Naive B cell (primary cell): ENCODE measurements around the gene ACVRL1. TPM values are rescaled to one million over a fixed set of nuclear protein-coding genes. Genes with fewer than 3 reads are reported as not detected.

Experiments
- ATAC-seq, 2 donors: fragments of 150-1000 bp; cut with Tn5 transposase; 2 replicates each; pipeline ENCODE4 v1.10.0; 2021; ENCODE audit warnings: low read depth in 2 of 2, mild to moderate bottlenecking in 2 of 2, moderate library complexity in 2 of 2
- DNase-seq: peaks from one replicate; pipeline ENCODE4 v3.0.0; 2022
- H3K27ac Mint-ChIP-seq, 6 donors: one replicate each; pipeline ENCODE4 v1.8.0; 2020 to 2022; ENCODE audit warnings: mild to moderate bottlenecking in 6 of 6, mixed read lengths in 6 of 6, moderate library complexity in 5 of 6, inconsistent platforms in 2 of 6
- H3K27me3 Mint-ChIP-seq, 3 donors: one replicate each; pipeline ENCODE4 v1.8.0; 2021 to 2022; ENCODE audit warnings: mixed read lengths in 3 of 3, mild to moderate bottlenecking in 1 of 3
- H3K36me3 Mint-ChIP-seq, 2 donors: one replicate each; pipeline ENCODE4 v1.8.0; 2020 to 2022; ENCODE audit warnings: mixed read lengths in 2 of 2, inconsistent platforms in 1 of 2, mild to moderate bottlenecking in 1 of 2
- H3K4me1 Mint-ChIP-seq, 3 donors: one replicate each; pipeline ENCODE4 v1.8.0; 2020 to 2022; ENCODE audit warnings: mixed read lengths in 3 of 3, inconsistent platforms in 1 of 3, mild to moderate bottlenecking in 1 of 3, moderate library complexity in 1 of 3
- H3K4me3 Mint-ChIP-seq, 8 donors: one replicate each; pipeline ENCODE4 v1.8.0; 2020 to 2022; ENCODE audit warnings: mild to moderate bottlenecking in 8 of 8, mixed read lengths in 8 of 8, moderate library complexity in 8 of 8, inconsistent platforms in 2 of 8
- H3K9me3 Mint-ChIP-seq, 7 donors: one replicate each; pipeline ENCODE4 v1.8.0; 2020 to 2022; ENCODE audit warnings: mixed read lengths in 7 of 7, mild to moderate bottlenecking in 5 of 7, inconsistent platforms in 2 of 7, moderate library complexity in 1 of 7
- polyA plus RNA-seq, 6 donors: library from polyadenylated mRNA; unstranded; fragments of 300-500 nt; fragmentation: Illumina TruSeq; gene quantifications; one replicate each; pipeline ENCODE4 v1.2.3, GENCODE V29; 2021; ENCODE audit warnings: low read depth in 6 of 6

ACVRL1 gene
- polyA plus RNA-seq, 6 donors from 2014 or later: not detected

GRCh38 chr12:51868821-51869495 is 38.3 kb upstream of the ACVRL1 start:
- Mint-ChIP-seq H3K9me3 (no peaks in the 10 kb centered on the region), H3K4me3 (peak overlapping the region in 7 of 8 donors; percentile 58 to 86 (median 75)), H3K27me3 (peaks cover 52 to 86% (median 77%) of the 10 kb centered on the region in 3 donors), H3K27ac (no peak overlapping the region), H3K4me1 (peaks cover 19 to 34% (median 27%) of the 10 kb centered on the region in 3 donors), H3K36me3 (no peaks in the 10 kb centered on the region)
- ATAC-seq (peak in 1 of 2 donors; percentile 24), DNase-seq (no peak)

- ATAC-seq (no peak), DNase-seq (no peak)
- H3K27ac Mint-ChIP-seq: no peak overlapping the region
- peaks cover 51 to 89% (median 79%) of the 10 kb centered on the region in 3 donors for H3K27me3 Mint-ChIP-seq
- no peaks in the 10 kb centered on the region for H3K36me3 Mint-ChIP-seq
- peaks cover 19 to 32% (median 27%) of the 10 kb centered on the region in 3 donors for H3K4me1 Mint-ChIP-seq
- H3K9me3 Mint-ChIP-seq: no peaks in the 10 kb centered on the region
- peak overlapping the region in 4 of 8 donors; percentile 13 to 80 (median 42) for H3K4me3 Mint-ChIP-seq
Measured at GRCh38 chr12:51869496-51869865, 37.8 kb upstream of the ACVRL1 start.

GRCh38 chr12:51869931-51870330 is 37.4 kb upstream of the ACVRL1 start:
- no peak for ATAC-seq
- peaks cover 19 to 27% (median 27%) of the 10 kb centered on the region in 3 donors for H3K4me1 Mint-ChIP-seq
- no peak for DNase-seq
- no peaks in the 10 kb centered on the region for H3K36me3 Mint-ChIP-seq
- H3K9me3 Mint-ChIP-seq: no peaks in the 10 kb centered on the region
- no peak overlapping the region for H3K27ac Mint-ChIP-seq
- H3K27me3 Mint-ChIP-seq: peaks cover 47 to 85% (median 76%) of the 10 kb centered on the region in 3 donors
- H3K4me3 Mint-ChIP-seq: peak overlapping the region in 6 of 8 donors; percentile 31 to 80 (median 52)

GRCh38 chr12:51870504-51870903 is 36.8 kb upstream of the ACVRL1 start:
- H3K27me3 Mint-ChIP-seq: peaks cover 47 to 79% (median 76%) of the 10 kb centered on the region in 3 donors
- no peaks in the 10 kb centered on the region for H3K36me3 Mint-ChIP-seq
- peak overlapping the region in 1 of 6 donors; percentile 52 for H3K27ac Mint-ChIP-seq
- no peaks in the 10 kb centered on the region for H3K9me3 Mint-ChIP-seq
- peak overlapping the region in 2 of 8 donors; percentile 3 to 31 for H3K4me3 Mint-ChIP-seq
- ATAC-seq: no peak
- peaks cover 22 to 31% (median 27%) of the 10 kb centered on the region in 3 donors for H3K4me1 Mint-ChIP-seq
- DNase-seq: no peak

- Mint-ChIP-seq H3K4me3 (no peak overlapping the region), H3K36me3 (no peaks in the 10 kb centered on the region), H3K4me1 (peaks cover 22 to 31% (median 27%) of the 10 kb centered on the region in 3 donors), H3K27me3 (peaks cover 47 to 73% (median 70%) of the 10 kb centered on the region in 3 donors), H3K9me3 (no peaks in the 10 kb centered on the region), H3K27ac (no peak overlapping the region)
- ATAC-seq: peak; percentile 65 to 72
- DNase-seq: no peak
Measured at GRCh38 chr12:51871126-51871525, 36.2 kb upstream of the ACVRL1 start.

- no peaks in the 10 kb centered on the region for H3K36me3 Mint-ChIP-seq
- no peak overlapping the region for H3K4me3 Mint-ChIP-seq
- DNase-seq (no peak), ATAC-seq (no peak)
- no peaks in the 10 kb centered on the region for H3K9me3 Mint-ChIP-seq
- H3K27me3 Mint-ChIP-seq: peaks cover 45 to 66% (median 65%) of the 10 kb centered on the region in 3 donors
- peak overlapping the region in 1 of 6 donors; percentile 70 for H3K27ac Mint-ChIP-seq
- H3K4me1 Mint-ChIP-seq: peaks cover 22 to 31% (median 27%) of the 10 kb centered on the region in 3 donors
Measured at GRCh38 chr12:51871918-51872688, 35.2 kb upstream of the ACVRL1 start.

GRCh38 chr12:51872689-51872981 is 34.7 kb upstream of the ACVRL1 start:
- Mint-ChIP-seq H3K27ac (no peak overlapping the region), H3K4me3 (no peak overlapping the region), H3K4me1 (peaks cover 22 to 31% (median 27%) of the 10 kb centered on the region in 3 donors), H3K36me3 (no peaks in the 10 kb centered on the region), H3K27me3 (peaks cover 40 to 61% (median 60%) of the 10 kb centered on the region in 3 donors), H3K9me3 (no peaks in the 10 kb centered on the region)
- ATAC-seq (no peak), DNase-seq (no peak)

- DNase-seq: no peak
- ATAC-seq: no peak
- peaks cover 22 to 25% (median 22%) of the 10 kb centered on the region in 3 donors for H3K4me1 Mint-ChIP-seq
- H3K27ac Mint-ChIP-seq: no peak overlapping the region
- H3K27me3 Mint-ChIP-seq: peaks cover 32 to 53% (median 52%) of the 10 kb centered on the region in 3 donors
- H3K9me3 Mint-ChIP-seq: no peaks in the 10 kb centered on the region
- no peaks in the 10 kb centered on the region for H3K36me3 Mint-ChIP-seq
- no peak overlapping the region for H3K4me3 Mint-ChIP-seq
Measured at GRCh38 chr12:51873251-51873994, 33.9 kb upstream of the ACVRL1 start.

GRCh38 chr12:51874000-51874399 is 33.3 kb upstream of the ACVRL1 start:
- ATAC-seq (no peak), DNase-seq (no peak)
- H3K4me1 Mint-ChIP-seq: peaks cover 16 to 21% (median 16%) of the 10 kb centered on the region in 3 donors
- H3K27me3 Mint-ChIP-seq: peaks cover 27 to 48% (median 46%) of the 10 kb centered on the region in 3 donors
- peak overlapping the region in 1 of 6 donors; percentile 72 for H3K27ac Mint-ChIP-seq
- no peaks in the 10 kb centered on the region for H3K9me3 Mint-ChIP-seq
- H3K4me3 Mint-ChIP-seq: no peak overlapping the region
- no peaks in the 10 kb centered on the region for H3K36me3 Mint-ChIP-seq

GRCh38 chr12:51874486-51874885 is 32.8 kb upstream of the ACVRL1 start:
- Mint-ChIP-seq H3K4me1 (peaks cover 15 to 20% (median 15%) of the 10 kb centered on the region in 3 donors), H3K27ac (peak overlapping the region in 1 of 6 donors; percentile 28), H3K9me3 (no peaks in the 10 kb centered on the region), H3K27me3 (peaks cover 31 to 49% (median 44%) of the 10 kb centered on the region in 3 donors), H3K4me3 (no peak overlapping the region), H3K36me3 (no peaks in the 10 kb centered on the region)
- ATAC-seq (no peak), DNase-seq (no peak)

- Mint-ChIP-seq H3K27ac (no peak overlapping the region), H3K9me3 (peaks cover 0 to 3% (median 0%) of the 10 kb centered on the region in 7 donors), H3K36me3 (no peaks in the 10 kb centered on the region), H3K4me1 (peaks cover 0 to 3% (median 3%) of the 10 kb centered on the region in 3 donors), H3K27me3 (peaks cover 4 to 16% (median 10%) of the 10 kb centered on the region in 3 donors), H3K4me3 (no peak overlapping the region)
- ATAC-seq (no peak), DNase-seq (no peak)
Measured at GRCh38 chr12:51879102-51879501, 28.2 kb upstream of the ACVRL1 start.

- Mint-ChIP-seq H3K4me1 (peaks cover 9 to 16% (median 15%) of the 10 kb centered on the region in 3 donors), H3K36me3 (peaks cover 0 to 7% of the 10 kb centered on the region in 2 donors), H3K27ac (no peak overlapping the region), H3K4me3 (no peak overlapping the region), H3K27me3 (peaks cover 0 to 9% (median 9%) of the 10 kb centered on the region in 3 donors), H3K9me3 (peaks cover 0 to 9% (median 2%) of the 10 kb centered on the region in 7 donors)
- ATAC-seq: no peak
- DNase-seq: no peak
Measured at GRCh38 chr12:51883295-51883694, 24.0 kb upstream of the ACVRL1 start.

GRCh38 chr12:51883998-51884675 is 23.2 kb upstream of the ACVRL1 start:
- Mint-ChIP-seq H3K36me3 (peaks cover 0 to 7% of the 10 kb centered on the region in 2 donors), H3K4me3 (no peak overlapping the region), H3K9me3 (peaks cover 0 to 9% (median 2%) of the 10 kb centered on the region in 7 donors), H3K27me3 (peaks cover 0 to 10% (median 7%) of the 10 kb centered on the region in 3 donors), H3K27ac (peak overlapping the region in 2 of 6 donors; percentile 49 to 84), H3K4me1 (peaks cover 10 to 18% (median 15%) of the 10 kb centered on the region in 3 donors)
- DNase-seq (no peak), ATAC-seq (no peak)
